ENCODE data around the gene MED17. TPM values are rescaled to one million over a fixed set of nuclear protein-coding genes. Genes with fewer than 3 reads are reported as not detected.

MED17 gene
- total RNA-seq, 2 donors from 2014 or later: 20.6 to 21.2 TPM

DNA sequence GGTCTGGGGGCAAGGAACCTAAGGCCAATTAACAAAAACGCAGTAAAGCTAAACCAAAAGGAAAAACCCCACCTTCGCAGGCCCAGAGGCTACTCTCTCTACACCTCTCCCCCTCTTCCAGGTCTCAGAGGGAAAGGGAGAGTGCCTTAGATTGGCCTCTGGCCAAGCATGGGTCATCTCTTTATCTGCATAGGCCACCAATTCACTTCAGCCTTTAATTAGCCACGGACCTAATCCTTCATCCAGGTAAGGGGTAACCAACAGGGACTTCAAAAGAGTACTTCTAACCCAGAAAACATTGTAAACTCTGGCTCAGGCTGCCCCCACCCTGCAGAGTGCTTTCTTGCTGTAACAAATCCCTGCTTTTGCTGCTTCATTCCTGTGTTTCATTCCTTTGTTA, 56.9 kb downstream of the MED17 start:
- no peak for DNase-seq (ENCODE audit: low spot score)
- intact Hi-C loops (cut with DNase I): no loop called here

DNA sequence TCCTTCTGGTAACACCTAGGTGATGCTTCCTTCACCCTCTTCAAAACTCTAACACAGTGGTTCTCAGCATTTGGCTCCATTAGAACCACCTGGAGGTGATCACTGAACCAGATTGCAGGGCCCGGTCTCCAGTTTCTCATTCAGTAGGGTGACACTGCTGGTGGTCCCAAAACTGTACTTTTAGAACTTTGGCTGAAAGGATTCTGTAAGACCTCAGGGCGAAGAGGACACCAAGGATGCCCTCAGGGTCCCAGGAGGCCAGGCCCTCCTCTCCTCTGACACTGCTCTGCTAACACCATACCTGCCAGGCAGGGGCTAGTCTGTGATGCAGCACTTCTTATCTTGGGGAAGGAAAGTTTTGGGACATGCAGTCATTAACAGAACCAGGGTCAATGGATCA, 57.4 kb downstream of the MED17 start:
- intact Hi-C loops (cut with DNase I): no loop called here
- DNase-seq (ENCODE audit: low spot score): no peak

DNA sequence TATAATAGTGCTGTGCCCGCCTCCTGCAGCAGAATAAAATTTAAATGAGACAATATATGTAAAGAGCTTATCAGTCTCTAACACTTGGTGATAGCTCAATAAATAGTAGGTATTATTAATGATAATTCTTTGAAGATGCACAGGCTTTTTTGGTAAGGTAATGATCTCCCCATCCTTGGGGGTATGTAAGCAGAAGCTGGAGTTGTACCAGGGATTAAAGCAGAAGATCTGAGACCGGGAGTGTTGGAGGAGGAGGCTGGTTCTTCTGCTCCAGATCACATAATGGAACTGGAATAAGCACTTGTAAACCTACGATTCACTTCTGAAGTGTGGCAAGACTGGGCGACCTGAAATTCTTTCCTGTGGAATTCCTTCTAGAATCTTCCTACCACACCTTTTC, 58.0 kb downstream of the MED17 start:
- intact Hi-C loops (cut with DNase I): no loop called here
- no peak for DNase-seq (ENCODE audit: low spot score)

- no peak for DNase-seq (ENCODE audit: low spot score)
- intact Hi-C loops (cut with DNase I): no loop called here
These were observed 58.4 kb downstream of the MED17 start for GRCh38 chr11:93842461-93842860.

- no peak for DNase-seq (ENCODE audit: low spot score)
- intact Hi-C loops (cut with DNase I): no loop called here
These were observed 59.8 kb downstream of the MED17 start for GRCh38 chr11:93843906-93844305.

- intact Hi-C loops (cut with DNase I): no loop called here
- DNase-seq (ENCODE audit: low spot score): no peak
These were observed 60.5 kb downstream of the MED17 start for GRCh38 chr11:93844568-93844967.

GRCh38 chr11:93845181-93846092, 61.4 kb downstream of the MED17 start:
- DNase-seq (ENCODE audit: low spot score): no peak
- intact Hi-C loops (cut with DNase I): no loop called here

GRCh38 chr11:93846411-93846810, 62.3 kb downstream of the MED17 start:
- intact Hi-C loops (cut with DNase I): no loop called here
- DNase-seq (ENCODE audit: low spot score): no peak

DNA sequence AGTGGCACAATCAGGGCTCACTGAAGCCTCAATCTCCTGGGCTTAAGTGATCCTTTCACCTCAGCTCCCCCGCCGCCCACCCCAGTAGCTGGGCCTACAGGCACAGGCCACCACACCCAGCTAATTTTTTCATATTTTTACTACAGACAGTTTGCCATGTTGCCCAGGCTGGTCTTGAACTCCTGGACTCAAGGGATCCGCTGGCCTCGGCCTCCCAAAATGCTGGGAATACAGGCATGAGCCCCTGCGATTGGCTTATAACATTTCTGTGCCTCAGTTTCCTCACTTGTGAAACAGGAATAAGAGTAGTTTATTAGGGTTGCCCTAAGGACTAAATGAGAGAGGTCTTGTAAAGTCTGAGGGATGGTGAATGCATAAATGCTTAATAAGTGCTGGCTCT, 65.1 kb downstream of the MED17 start:
- DNase-seq (ENCODE audit: low spot score): no peak
- intact Hi-C loops (cut with DNase I): no loop called here

DNA sequence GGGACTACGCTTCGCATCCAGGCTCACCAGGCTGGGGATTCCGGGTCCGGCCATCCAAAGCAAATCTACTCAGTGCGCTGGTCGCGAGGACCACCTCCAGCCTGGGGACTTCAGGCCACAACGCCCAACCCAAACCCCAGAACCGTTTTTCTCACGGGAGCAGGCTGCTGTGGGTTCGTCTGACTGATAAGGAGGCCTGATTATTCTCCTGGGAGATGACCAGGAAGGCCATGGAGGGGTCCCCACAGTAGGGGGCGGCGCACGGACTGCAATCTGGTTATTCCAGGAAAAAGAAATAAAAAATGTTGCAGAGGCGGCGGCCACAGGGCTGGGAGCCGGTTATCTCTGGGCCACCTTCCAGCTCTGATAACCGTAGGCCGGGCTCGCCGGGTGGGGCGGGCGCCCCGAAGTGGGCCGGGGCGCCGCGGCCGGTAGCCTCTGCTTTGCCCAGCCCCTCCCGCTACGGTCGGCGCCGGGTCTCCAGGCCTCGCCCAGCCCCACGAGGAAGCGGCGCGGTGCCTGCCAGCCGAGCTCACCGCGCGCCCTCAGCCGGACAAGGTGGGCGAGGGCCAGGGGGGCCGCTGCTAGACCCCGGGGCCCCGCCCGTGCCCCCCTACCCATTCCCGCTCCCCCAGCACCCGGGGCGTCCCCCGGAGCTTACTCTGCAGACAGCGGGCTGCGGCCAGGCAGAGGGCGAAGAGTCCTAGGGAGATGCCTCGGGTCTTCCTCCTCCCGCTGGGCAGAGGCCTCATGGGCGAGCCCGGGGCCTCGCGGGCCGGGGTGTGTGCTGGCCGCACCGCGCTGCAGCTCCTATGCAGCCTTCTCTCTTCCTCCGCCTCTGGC, 65.9 kb downstream of the MED17 start:
- no peak for DNase-seq (ENCODE audit: low spot score)
- intact Hi-C loops (cut with DNase I): no loop called here

- DNase-seq (ENCODE audit: low spot score): no peak
- intact Hi-C loops (cut with DNase I): no loop called here
These were observed 66.5 kb downstream of the MED17 start, which contains the start of gene VSTM5 for GRCh38 chr11:93850594-93851018. Gene VSTM5, minus strand, starts transcription at chr11:93850618. Its CDS starts 116 bp downstream, at chr11:93850502.

- intact Hi-C loops (cut with DNase I): no loop called here
These were observed 68.2 kb downstream of the MED17 start for GRCh38 chr11:93852242-93852641.

GRCh38 chr11:93857413-93858120, 73.5 kb downstream of the MED17 start:
- DNase-seq (ENCODE audit: low spot score): no peak
- intact Hi-C loops (cut with DNase I): no loop called here

More at GRCh38 chr11:93852242-93852641, 68.2 kb downstream of the MED17 start:
- DNase-seq (ENCODE audit: low spot score): no peak

DNA sequence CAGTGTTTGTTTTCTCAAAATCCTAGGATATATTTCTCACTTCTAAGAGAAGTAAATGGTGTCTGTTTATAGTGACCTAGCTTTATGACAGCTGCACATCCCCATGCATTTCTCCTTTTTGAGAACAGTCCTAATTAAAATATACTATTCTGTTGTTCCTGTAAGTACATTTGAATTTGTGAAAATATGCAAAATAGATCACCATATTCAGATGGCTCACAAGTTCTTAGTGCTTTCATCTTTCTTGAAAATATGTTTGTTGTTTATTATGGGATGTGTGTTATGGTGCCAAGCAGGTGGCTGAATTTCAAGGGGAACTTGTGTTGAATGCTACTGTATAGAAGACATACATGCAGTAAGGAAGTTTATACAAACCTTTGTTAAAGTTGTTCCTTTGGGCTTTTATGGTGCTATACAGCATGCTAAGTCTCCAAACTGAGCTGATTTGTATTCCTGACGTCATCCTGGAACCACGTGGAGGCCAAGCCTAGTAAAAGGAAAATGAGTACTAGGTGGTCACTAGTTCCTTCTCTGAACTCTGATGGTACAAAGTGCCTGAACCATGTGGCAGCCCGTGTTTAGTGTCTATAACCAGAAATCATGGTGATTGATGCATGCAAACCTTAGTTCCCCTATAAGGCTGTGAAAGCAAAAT, 74.2 kb downstream of the MED17 start:
- no peak for DNase-seq (ENCODE audit: low spot score)
- intact Hi-C loops (cut with DNase I): no loop called here

DNA sequence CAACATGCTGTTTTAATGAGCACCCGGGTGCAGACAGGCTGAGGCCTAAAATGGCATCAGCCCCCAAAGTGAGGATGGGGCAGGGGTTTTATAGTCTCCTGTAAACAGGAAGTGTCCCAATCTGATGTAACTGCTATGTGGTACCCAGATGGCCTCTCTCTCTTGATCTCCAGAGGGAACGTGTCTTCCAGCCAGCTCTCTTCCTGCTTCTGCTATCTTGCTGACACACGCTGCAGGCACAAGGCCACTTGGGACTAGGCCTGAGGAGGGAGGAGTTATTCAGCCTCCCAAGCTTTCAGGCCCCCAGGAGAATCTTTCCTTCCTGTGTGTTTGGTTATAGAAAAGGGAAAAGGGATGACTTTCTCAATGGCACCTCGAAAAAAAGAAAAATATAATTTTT, 77.7 kb downstream of the MED17 start:
- no peak for DNase-seq (ENCODE audit: low spot score)
- intact Hi-C loops (cut with DNase I): no loop called here

Measured in posterior vena cava (tissue), 2 donors.